ENCODE results near the gene SCGB3A1. TPM values are rescaled to one million over a fixed set of nuclear protein-coding genes. Genes with fewer than 3 reads are reported as not detected.
A peak's percentile ranks its signal among the peaks of the same experiment; 100 is the strongest.

SCGB3A1 gene
- total RNA-seq, 2 donors from 2014 or later: not detected

DNA sequence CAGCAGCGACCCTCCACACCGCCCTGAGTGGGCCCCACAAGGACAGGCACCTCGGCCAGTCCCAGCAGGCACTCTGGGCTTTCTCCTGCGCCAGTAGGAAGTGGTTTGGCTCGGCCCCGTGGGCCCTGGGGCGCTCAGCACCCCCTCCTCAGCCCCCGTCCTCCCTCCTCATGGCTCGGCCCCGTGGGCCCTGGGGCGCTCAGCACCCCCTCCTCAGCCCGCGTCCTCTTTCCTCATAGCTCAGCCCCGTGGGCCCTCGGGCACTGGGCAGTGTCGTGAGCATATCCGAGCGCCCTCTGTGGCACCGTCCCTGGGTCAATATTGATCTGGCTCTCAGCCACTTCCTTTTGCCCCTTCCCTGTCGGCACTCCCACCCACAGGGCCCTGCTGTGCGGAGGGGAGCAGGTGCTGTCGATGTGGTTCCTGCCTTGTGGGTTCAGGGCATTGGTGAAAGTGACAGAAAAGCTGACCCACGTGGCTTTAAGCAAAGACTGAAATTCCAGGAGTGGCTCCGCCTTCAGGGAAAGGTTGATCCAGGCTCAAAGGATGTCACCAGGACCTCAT is 5.5 kb upstream of the SCGB3A1 start:
- Histone ChIP-seq H3K27ac (no peak overlapping the region), H3K4me1 (peaks cover 0 to under 1% of the 10 kb centered on the region in 2 donors), H3K27me3 (no peaks in the 10 kb centered on the region), H3K36me3 (no peaks in the 10 kb centered on the region), H3K9me3 (no peaks in the 10 kb centered on the region), H3K4me3 (no peak overlapping the region)
- DNase-seq (ENCODE audit: low spot score): no peak
- TF ChIP-seq, protein P1, sequence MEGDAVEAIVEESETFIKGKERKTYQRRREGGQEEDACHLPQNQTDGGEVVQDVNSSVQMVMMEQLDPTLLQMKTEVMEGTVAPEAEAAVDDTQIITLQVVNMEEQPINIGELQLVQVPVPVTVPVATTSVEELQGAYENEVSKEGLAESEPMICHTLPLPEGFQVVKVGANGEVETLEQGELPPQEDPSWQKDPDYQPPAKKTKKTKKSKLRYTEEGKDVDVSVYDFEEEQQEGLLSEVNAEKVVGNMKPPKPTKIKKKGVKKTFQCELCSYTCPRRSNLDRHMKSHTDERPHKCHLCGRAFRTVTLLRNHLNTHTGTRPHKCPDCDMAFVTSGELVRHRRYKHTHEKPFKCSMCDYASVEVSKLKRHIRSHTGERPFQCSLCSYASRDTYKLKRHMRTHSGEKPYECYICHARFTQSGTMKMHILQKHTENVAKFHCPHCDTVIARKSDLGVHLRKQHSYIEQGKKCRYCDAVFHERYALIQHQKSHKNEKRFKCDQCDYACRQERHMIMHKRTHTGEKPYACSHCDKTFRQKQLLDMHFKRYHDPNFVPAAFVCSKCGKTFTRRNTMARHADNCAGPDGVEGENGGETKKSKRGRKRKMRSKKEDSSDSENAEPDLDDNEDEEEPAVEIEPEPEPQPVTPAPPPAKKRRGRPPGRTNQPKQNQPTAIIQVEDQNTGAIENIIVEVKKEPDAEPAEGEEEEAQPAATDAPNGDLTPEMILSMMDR (IDR thresholded peaks at IDR 0.05): no peak

GRCh38 chr5:180596115-180596667 is 4.9 kb upstream of the SCGB3A1 start:
- no peaks in the 10 kb centered on the region for H3K36me3 ChIP-seq
- DNase-seq (ENCODE audit: low spot score): no peak
- no peak overlapping the region for H3K4me3 ChIP-seq
- no peaks in the 10 kb centered on the region for H3K9me3 ChIP-seq
- TF ChIP-seq, protein P1 (IDR thresholded peaks at IDR 0.05): no peak
- H3K27ac ChIP-seq: no peak overlapping the region
- H3K4me1 ChIP-seq: peaks cover 0 to 6% of the 10 kb centered on the region in 2 donors
- peaks cover 0 to 3% of the 10 kb centered on the region in 2 donors for H3K27me3 ChIP-seq

DNA sequence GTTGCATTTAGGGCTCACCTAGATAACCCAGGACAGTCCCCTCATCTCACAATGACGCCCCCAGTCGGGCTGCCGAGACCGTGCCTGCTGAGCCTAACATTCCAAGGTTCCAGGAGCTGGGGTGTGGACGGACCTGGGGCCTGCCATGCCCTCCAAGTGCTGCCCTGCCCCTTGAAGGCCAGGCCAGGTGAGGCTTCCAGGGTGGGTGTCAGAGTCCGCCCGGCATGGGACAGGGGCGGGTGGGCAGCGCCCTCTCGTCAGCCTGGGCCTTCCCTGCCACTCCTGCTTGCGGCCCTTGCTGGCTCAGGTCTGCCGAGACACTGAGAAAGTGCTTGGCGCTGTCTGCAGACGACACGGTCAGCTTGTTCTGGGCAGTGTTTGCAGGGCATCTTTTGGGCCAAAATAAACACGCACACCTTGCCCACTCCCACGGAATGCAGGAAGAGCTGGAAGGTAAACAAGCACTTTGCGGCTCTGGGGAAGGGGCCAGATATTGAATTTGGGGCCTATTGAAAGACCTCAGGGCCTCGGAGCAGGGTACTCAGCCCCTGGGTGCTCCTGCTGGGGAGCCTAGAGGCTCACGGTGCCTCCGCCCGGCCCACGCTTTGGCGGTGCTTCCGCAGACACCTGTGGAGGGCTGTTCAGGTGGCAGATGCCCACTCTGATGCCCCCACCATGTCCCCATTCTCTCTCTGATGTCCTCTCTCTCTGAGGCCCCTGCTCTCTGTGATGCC is 4.2 kb upstream of the SCGB3A1 start:
- Histone ChIP-seq H3K27me3 (peaks cover 0 to 10% of the 10 kb centered on the region in 2 donors), H3K4me1 (peaks cover 0 to 13% of the 10 kb centered on the region in 2 donors), H3K27ac (no peak overlapping the region), H3K4me3 (no peak overlapping the region), H3K36me3 (no peaks in the 10 kb centered on the region), H3K9me3 (no peaks in the 10 kb centered on the region)
- TF ChIP-seq, protein P1 (IDR thresholded peaks at IDR 0.05): no peak
- no peak for DNase-seq (ENCODE audit: low spot score)

- H3K4me1 ChIP-seq: peaks cover 0 to 18% of the 10 kb centered on the region in 2 donors
- H3K9me3 ChIP-seq: no peaks in the 10 kb centered on the region
- no peaks in the 10 kb centered on the region for H3K36me3 ChIP-seq
- DNase-seq (ENCODE audit: low spot score): no peak
- TF ChIP-seq, protein P1 (IDR thresholded peaks at IDR 0.05): no peak
- no peak overlapping the region for H3K27ac ChIP-seq
- peaks cover 0 to 15% of the 10 kb centered on the region in 2 donors for H3K27me3 ChIP-seq
- H3K4me3 ChIP-seq: no peak overlapping the region
These were observed 3.7 kb upstream of the SCGB3A1 start for GRCh38 chr5:180595046-180595379.

DNA sequence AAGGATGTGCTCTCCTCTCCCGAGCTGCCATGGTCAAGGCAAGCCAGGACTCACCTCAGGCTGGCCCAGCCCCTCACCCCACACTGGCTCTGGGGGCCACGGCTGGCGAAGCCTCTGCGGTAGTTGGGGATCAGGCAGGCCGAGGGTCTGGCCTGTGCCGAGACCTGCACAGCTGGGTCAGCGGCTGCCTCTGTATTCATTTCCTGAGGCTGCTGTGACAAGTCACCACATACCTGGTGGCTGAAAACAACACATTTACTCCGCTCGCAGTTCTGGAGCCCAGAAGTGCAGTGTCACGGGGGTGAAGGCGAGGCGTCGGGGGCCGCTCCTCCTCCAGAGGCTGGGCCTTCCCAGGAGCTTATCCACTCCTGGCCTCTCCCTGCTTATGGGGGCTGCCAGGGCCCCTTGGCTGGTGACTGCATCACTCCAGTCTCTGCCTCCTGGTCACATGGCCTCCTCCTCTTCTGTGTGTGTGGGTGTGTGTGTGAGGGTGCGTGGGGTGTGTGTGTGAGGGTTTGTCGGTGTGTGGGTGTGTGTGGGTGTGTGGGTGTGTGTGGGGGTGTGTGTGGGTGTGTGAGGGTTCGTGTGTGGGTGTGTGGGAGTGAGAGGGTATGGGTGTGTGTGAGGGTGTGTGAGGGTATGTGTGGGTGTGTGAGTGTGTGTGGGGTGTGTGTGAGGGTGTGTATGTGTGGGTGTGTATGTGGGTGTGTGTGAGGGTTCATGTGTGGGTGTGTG is 3.2 kb upstream of the SCGB3A1 start:
- H3K4me1 ChIP-seq: peaks cover 0 to 20% of the 10 kb centered on the region in 2 donors
- no peak overlapping the region for H3K4me3 ChIP-seq
- H3K27me3 ChIP-seq: peaks cover 0 to 18% of the 10 kb centered on the region in 2 donors
- no peaks in the 10 kb centered on the region for H3K36me3 ChIP-seq
- no peak overlapping the region for H3K27ac ChIP-seq
- TF ChIP-seq, protein P1 (IDR thresholded peaks at IDR 0.05): no peak
- no peaks in the 10 kb centered on the region for H3K9me3 ChIP-seq
- peak; percentile 40 for DNase-seq (ENCODE audit: low spot score)

Data from right atrium auricular region (tissue), 2 donors.